IMR-90 (cell line): Measurements from ENCODE around the gene HOXB8.

Experiments
- CEBPB ChIP-seq: IDR thresholded peaks from 2 replicates; pipeline ENCODE4 v1.6.1; 2012; ENCODE audit warnings: low read depth, low read length, improper control_type of control experiment
- MXI1 ChIP-seq: IDR thresholded peaks from 2 replicates; pipeline ENCODE4 v1.6.1; 2012; ENCODE audit warnings: low read depth, mild to moderate bottlenecking, low read length, moderate library complexity, borderline replicate concordance
- POLR2A ChIP-seq: IDR thresholded peaks from 2 replicates; pipeline ENCODE4 v1.6.1; 2012; ENCODE audit warnings: mild to moderate bottlenecking, low read depth, low read length
- RAD21 ChIP-seq: IDR thresholded peaks from 2 replicates; pipeline ENCODE4 v1.6.1; 2012; ENCODE audit warnings: low read length, improper control_type of control experiment
- RCOR1 ChIP-seq: IDR thresholded peaks from 2 replicates; pipeline ENCODE4 v1.6.1; 2012; ENCODE audit warnings: mild to moderate bottlenecking, low read length, improper control_type of control experiment; ENCODE audit not compliant: insufficient replicate concordance
- SMC3 ChIP-seq: fragments of 150-350 bp; IDR thresholded peaks from 2 replicates; pipeline ENCODE4 v1.6.1; 2016; ENCODE audit warnings: low read depth, mild to moderate bottlenecking, antibody characterized with exemption, low read length, moderate library complexity
- TF ChIP-seq, protein P1 (sequence below): conservative IDR thresholded peaks from 2 replicates; pipeline ENCODE4 v1.5.1; 2012; ENCODE audit warnings: mild to moderate bottlenecking, low read depth, low read length, improper control_type of control experiment

DNA sequence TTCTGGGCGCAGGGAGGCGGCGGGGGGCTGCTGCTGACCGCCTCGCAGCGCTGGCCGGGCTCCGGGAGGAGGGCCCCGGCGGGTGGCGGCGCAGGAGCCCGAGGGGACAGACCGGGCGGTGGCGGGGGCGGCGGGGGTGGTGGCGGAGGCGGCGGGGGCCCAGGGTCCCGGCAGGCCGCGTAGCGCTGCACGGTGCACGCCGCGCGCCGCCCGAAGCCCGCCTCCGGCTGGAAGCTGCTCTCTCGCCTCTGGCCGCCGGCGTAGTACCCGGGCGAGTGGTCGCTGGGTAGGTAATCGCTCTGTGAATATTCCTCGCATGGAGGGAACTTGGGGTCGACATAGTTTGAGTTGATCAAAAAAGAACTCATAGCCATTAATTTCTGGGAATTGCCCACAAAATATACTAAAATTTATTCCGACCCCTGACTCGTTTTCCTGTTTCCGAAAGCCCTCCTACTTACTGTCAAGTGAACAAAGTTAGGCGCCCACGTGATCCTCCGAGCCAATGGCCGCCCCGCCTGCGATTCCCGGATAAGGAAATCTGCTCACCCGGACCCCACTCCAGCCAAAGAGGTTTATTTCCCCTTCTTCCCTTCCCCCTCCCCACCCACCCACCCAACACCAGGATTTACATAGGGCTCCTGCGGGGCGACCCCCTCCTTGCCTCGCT is 37.0 kb downstream of the HOXB8 start, which contains the start of gene HOXB4:
- TF ChIP-seq, protein P1, sequence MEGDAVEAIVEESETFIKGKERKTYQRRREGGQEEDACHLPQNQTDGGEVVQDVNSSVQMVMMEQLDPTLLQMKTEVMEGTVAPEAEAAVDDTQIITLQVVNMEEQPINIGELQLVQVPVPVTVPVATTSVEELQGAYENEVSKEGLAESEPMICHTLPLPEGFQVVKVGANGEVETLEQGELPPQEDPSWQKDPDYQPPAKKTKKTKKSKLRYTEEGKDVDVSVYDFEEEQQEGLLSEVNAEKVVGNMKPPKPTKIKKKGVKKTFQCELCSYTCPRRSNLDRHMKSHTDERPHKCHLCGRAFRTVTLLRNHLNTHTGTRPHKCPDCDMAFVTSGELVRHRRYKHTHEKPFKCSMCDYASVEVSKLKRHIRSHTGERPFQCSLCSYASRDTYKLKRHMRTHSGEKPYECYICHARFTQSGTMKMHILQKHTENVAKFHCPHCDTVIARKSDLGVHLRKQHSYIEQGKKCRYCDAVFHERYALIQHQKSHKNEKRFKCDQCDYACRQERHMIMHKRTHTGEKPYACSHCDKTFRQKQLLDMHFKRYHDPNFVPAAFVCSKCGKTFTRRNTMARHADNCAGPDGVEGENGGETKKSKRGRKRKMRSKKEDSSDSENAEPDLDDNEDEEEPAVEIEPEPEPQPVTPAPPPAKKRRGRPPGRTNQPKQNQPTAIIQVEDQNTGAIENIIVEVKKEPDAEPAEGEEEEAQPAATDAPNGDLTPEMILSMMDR: no peak
- TF ChIP-seq SMC3: no peak
- TF ChIP-seq MXI1: no peak
- no peak for TF ChIP-seq CEBPB
- TF ChIP-seq RCOR1: no peak
- no peak for TF ChIP-seq RAD21
- TF ChIP-seq POLR2A: no peak
